Parietal lobe (tissue), 1 donor: ENCODE measurements around the gene C1QTNF9B. TPM values are rescaled to one million over a fixed set of nuclear protein-coding genes. Genes with fewer than 3 reads are reported as not detected.

Experiments used
- total RNA-seq: library from RNA; depleted of rRNA; stranded (reverse); fragments of >200 nt; gene quantifications from one replicate; pipeline ENCODE4 v1.2.3, GENCODE V29; 2014

Gene C1QTNF9B
- total RNA-seq = not detected

GRCh38 chr13:23897452-23897919 lies at the start of gene C1QTNF9B:
Gene C1QTNF9B, minus strand, starts transcription at chr13:23897502.

GRCh38 chr13:23888658-23889614 lies 8.4 kb downstream of the C1QTNF9B start, which contains the start of gene MIPEP:
Gene MIPEP, minus strand, starts transcription at chr13:23889400. Its CDS starts 80 bp downstream, at chr13:23889320.

Other genes starting within 250 kb of the C1QTNF9B start
- 15.7 TPM for gene MIPEP, start 8.1 kb downstream of the C1QTNF9B start, total RNA-seq